NCI-H146 (cell line): ENCODE data around the gene SLC38A3.

Experiments used
- DNase-seq: peaks from one replicate; lab custom pipeline; 2025; lab: John Stamatoyannopoulos, UW

SLC38A3 gene

DNA sequence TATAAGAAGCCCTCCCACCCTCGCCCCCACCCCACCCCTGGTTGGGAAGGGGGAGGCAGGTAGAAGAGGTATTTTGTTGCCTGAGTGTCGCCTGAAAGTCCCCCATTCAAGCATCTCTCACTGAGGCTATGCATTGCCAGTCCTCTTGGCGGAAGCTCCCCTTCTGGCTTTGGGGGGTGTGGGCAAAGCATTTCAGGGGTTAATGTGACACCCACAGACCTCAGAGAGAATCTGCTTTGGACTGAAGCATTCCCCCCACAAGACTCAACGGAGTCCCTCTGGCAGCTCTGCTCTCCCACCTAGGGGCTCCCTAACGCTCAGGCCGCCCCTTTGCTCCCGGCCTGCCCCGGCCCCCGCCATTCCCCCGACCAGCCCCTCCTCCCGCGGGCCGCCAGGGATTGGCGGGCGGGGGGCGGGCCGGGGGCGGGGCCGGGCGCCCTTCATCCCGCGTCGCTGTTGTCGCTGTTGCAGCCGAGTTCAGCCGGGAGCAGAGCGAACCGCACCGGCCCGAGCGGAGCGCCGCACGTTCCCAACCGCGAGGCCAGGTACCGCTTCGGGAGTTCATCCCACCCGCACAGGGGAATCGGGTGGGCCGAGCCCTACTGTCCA, at the start of gene SLC38A3:
TSS of gene SLC38A3 (plus strand) at position 468 of the 609 bp plus-strand sequence. CDS start 8,929 bp downstream, outside the sequence.
- DNase-seq, result peak; percentile 39

DNA sequence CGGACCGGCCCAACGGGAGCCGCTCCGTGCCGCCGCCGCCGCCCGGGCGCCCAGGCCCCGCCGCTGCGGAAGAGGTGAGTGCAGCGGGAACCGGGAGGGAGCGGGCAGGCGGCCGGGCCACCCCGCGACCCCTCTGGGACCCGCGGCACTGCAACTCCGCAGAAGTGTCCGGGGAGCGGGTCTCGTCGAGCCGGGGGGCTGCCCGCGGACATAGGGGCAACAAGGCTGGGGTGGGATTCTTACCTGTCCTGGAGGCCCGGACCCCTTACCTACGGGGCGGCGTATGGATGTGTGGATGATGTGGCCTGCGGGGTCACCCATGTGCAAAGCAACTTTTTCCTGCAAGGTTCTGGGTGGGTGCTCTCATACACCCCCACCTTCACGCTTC, 49.6 kb upstream of the SLC38A3 start:
- no peak for DNase-seq

DNA sequence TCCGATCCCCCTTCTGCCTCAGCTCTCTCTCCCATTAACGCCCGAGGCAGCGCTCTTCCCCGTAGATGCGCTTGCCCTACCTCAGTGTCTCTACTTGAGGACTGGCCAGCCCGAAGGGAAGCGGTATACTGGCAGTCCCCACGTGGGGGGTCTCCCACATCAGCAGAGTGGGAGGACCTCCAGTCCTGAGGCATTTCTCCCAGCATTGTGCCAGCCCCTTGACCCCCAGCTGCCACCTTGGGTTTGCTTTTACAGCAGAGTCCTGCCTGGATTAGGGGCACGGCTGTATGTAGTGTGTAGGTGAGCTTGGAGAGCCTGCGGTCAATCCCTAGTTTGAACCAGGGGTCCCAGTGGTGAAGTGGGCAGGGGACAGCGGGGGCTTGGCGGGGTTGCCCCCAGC, 49.2 kb upstream of the SLC38A3 start:
- no peak for DNase-seq

DNA sequence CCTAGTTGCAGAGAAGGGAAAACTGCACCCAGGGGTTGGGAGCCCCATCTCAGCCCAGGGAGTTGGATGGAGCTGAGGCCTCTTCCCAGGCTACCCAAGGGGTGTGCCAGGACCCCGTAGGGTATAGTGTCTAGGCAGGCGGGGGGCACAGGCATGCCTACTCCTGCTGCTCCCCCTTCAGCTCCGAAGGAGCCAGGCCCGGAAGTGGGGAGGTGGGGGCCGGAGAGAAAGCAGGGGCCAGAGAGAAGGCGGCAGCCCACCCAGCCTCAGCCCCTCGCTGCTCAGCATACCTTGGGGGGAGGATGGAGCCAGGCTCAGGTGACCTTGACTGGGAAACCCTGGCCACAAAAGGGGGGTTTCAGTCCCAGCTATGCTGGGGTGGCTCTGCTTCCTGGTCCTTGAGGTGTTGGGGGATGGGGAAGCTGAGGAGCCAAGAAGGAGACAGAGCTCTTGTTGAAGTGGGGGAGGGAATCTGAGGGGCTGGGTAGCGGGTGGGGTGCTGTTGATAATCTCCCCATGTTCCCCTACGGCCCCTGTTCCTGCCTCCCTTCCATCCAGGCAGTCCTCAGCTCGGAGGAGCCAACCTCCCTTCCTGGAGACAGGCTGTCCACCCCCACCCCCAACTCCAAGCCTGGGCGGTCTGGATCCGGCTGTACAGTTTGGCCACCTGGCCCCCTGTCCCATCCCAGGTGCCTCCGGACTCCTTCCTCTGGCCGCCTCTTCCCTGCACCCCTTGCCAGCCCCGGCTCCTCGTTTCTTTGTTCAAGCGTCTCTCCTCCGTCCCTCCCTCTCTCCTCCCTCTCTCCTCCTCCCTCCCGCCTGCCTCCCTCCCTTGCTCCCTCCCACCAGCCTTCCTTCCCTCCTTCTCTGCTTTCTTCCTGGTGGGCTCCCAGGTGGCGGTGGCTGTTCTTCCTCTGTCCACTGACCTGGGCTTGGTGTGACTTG, 48.2 kb upstream of the SLC38A3 start:
- DNase-seq, result no peak

DNA sequence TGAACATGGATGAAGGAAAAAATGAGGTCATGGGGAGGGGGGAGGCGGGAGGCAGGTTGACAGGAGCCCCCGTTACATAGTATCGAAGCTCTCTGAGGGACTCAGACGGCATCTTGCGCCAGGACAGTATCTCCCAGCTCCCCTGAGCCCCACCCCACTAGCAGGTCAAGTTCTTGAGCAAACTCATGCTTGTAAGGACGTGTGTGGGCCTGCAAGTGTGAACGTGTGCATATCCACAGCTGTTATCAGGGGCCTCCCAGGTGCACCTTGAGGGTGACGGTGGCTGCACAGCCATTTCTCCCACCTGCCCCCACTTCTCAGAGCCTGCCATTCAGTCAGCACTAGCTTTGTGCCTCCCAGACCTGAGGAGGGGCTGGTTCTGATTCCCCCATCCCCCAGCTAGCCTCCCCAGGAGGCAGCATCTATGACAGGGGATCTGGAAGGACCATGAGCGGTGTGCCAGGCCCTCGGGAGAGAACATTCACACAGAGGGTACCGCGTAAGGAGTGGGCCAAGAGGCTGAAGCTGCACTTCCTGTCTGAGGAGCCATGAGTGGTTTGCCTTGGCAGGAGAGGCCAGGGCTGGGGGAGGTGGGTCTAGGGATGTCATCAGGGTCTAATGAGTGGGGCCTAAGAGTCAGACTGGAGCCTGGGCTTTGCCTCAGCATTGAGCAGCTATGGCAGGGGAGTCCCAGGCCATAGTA, 47.1 kb upstream of the SLC38A3 start:
- no peak for DNase-seq

DNA sequence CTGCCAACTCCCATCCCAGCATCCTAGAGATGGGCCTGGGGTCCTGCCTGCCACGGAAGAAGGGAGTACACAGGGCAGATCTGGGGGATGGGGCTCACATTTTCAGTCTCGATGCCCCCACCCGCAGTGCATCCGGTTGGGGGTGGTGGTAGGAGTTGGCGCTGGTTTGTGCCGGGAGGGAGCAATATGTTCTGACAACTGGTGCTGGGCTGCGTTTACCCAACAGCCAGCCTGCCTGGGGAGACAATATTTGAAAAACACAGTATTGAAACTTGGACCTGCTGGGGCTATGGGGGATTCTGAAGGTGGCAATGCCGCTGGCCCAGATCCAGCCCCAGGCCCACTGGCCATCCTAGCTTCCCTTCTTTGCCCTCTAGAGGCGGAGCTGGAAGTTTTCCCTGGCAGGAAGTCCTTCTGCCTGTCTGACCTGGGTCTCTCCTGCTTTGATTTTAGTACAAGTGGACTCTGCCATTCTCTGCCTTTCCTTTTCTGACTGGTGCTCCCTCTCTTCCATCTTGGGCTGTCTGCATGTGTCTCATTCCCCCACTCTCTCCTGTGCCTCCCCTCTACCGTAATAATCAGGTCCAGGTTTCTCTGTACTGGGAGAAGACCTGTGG, 46.4 kb upstream of the SLC38A3 start:
- DNase-seq, result no peak

DNA sequence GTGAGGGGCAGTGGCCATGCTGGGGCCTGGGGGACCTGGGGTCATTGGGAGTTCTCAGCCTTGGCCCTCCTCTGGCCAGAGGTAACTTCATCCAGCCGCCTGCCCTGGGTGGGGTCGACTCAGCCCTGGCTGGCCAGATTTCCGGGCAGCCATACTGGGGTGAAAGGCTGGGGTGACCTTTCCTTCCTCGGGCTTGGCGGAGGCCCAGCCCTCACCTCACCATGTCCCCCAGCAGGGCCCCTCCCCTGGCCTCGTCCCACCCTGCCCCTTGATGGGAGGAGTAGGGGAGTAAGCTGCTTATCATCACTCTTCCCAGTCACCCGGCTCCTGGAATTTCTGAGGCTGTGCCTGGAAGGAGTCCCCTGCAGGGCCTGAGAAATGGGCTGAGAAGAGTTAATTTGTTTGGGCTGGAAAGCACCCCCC, 44.5 kb upstream of the SLC38A3 start:
- DNase-seq, result no peak

DNA sequence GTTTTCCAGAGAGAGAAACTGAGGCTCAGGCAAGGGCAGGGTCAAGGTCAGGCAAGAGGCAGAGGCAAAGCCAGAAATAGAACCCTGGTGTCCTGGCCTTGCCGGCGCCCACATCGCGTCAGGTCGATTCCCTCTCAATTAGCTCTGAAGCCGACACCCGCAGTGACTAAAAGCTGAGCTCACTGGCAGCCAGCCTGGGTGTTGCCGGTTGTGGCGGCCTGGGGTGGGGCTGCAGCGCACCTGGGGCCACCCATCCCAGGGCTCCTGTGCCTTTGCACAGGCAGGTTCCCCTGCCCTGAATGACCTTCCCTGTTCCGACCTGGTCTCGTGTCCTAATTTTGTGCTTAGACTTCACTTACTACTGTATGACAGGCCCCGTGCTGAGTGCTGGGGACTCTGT, 43.8 kb upstream of the SLC38A3 start:
- no peak for DNase-seq

DNA sequence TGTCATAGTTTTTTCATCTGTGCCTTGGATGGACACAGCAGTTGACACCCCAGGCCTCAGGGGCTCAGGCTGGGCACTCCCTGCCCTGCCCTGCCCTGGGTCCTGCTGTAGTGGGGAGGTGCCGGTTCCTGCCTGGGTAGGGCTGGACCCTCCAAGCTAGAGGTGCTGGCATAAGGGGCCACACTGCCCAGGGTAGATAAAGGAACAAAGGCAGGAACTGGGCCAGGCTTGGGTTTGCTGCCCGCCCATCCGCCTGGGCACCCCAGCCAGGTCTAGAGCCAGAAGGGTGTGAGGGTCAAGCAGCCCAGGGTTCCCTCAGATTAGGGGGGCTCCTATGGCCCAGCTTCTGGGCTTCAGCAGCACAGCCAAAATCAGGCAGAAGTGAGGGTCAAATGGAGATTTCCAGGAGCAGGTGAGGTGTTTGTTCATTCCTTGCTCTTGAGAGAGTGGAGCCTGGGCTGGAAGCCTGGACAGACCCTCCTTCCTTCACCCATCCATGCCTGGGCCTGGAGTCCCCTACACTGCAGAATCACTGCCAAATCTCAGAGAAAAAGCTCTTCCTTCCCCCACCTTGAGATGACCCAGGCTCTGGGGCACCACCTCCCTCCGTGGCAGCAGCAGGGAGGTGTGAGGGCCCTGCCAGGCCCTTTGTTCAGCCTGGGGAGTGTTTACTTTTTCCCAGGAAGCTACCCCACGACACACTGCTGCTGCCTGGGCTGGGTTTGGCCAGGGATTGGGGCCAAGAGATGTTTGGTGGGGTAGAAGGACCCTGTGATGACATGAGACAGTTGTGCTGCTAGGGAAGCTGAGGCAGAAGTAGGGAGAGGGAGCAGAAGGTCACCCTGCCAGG, 42.8 kb upstream of the SLC38A3 start:
- no peak for DNase-seq

DNA sequence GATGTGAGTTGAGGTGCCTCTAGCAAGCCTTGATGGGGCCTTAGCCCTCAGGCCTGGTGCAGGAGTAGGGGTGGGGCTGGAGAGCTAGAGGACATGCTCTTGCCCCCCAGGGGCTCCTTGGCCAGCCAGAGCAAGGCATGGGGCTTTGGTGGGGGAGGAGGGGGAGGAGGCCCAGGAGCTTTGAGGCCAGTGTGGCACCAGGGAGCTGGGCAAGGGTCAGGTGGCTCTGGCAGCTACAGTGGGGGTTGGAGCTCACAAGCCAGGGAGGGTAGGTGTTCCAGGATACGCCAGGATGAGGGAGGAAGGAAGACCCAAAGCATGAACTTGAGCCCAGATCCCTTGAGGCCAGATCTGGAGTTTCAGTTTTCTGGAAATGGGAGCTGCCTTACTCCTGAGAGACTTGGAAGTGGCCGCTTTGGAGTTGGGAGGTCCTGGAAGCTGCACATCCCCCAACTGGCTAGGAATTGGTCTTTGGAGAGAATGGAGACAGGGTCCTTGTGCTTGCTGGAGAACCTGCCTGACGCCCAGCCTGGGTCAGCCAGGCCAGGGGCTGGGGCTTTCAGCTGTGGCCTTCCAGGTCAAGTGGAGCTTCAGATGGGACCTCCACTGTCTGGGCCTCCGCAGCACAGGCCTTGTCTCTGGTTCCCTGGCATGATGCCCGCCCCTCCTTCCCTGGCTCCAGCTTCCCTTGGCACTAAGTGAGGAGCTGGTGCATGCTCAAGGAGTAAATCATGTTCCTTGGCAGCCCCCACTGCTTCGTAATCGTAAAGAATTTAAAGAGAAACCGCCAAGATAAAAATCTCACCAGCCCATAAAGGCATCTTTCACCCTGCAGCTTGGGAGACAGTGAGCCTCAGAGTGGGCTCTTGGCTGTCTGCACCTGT, 41.3 kb upstream of the SLC38A3 start:
- DNase-seq, result no peak

DNA sequence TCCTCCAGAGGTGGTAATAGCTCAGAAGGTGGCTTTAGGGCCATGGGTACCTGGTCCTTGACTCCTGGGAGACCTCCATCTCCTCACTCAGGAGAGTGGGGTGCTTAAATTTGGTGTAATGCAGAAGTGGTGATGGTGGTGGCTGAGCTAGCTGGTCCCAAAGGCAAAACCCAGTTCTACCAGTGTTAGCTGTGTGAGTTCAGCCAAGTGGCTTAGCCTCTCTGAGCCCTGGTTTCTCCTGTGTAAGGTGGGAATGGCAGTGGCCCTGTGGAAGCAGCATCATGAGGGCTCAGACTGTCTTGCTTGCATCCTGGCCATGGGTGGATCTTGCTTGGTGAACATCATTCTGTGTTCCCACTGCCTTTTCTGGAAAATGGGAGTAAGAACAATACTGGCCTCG, 40.6 kb upstream of the SLC38A3 start:
- DNase-seq, result no peak

DNA sequence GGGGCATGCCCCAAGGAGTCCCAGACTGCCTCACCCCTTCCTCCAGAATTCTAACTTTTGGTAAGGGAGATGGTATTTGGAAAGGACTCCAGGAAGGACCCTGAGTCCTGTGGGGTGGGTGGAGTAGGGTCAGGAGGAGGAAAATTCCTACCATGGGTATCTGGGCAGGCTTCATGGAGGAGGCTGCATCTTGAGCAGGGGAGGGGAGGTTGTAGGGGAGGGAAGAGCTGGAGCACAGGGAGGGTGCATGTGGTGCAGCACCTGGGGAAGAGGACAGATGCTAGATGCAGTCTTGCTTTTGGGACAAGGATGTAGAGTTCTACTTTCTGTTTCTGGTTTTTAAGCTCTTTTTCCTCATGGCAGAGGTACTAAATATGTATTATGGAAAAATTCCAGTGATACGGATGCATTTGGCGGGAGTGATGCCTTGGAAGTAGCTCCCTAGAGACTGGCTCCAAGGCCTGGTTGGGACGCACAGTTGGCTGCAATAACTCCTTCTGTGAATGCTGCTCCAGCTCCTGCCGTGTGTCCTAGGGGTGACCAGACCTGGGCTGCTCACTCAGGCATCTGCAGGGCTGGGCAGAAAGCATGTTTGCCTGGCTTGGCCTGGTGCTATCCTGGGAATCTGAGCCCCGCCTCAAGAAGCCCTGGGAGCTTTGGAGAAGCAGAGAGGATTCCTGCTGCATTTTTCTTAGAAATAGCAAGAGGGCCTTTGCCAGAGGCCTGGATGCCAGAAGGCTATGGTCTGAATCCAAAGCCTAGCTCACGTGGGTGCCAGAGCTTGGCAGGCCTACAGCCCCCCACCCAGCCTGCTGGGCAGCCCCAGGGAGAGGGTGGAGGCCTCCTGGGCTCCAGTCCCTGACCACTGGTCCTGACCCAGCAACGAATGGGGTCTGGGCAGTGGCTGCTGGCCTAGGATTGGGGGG, 39.8 kb upstream of the SLC38A3 start:
- DNase-seq, result no peak

DNA sequence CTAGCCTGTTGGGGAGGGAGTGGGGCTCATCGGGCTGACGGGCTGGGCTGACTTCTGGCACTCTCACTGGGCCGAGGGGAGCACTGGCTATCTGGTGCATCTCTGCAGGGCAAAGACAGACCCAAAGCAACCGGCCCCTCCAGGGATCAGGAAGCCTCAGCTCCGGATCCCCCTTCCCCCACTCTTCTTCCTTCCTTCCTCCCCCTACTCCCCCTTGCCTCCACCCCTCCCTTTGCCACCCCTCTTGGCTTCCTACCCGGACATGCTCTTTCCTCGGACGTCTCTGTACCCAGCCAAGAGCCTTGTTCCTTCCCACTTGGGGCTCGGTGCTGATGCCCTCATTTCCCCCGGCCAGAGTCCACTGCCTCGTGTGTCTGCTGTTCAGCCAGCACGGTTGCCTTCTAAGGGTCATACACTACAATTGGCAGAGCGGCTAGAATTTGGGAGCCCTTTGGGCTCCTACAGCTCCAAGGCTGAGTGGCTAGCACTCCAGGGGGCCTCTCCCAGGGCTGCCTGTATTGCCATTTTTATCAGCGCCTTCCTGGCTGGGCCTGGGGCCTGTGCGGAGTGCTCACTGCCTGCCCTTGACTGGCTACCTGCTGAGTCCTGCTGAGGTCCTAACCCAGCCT, 39.0 kb upstream of the SLC38A3 start:
- no peak for DNase-seq

DNA sequence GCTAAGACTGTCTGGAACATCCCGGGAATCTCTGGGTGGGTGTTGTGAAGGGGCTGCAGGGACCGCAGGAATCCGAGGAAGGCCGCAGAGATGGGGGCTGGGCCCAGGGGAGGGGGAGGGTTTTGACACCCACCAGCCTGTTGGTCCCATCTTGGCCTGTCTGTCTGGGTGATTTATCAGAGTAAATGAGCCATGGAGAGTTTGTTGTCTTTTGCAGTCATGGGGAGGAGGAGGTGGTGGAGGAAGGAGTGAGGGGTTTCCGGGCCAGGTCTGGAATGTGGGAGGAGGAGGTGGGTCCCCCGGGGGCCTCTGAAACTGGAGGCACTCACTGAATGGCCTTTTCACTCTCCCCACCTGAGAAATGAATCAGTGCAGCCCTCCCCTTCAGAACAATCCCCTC, 38.5 kb upstream of the SLC38A3 start:
- DNase-seq, result no peak

DNA sequence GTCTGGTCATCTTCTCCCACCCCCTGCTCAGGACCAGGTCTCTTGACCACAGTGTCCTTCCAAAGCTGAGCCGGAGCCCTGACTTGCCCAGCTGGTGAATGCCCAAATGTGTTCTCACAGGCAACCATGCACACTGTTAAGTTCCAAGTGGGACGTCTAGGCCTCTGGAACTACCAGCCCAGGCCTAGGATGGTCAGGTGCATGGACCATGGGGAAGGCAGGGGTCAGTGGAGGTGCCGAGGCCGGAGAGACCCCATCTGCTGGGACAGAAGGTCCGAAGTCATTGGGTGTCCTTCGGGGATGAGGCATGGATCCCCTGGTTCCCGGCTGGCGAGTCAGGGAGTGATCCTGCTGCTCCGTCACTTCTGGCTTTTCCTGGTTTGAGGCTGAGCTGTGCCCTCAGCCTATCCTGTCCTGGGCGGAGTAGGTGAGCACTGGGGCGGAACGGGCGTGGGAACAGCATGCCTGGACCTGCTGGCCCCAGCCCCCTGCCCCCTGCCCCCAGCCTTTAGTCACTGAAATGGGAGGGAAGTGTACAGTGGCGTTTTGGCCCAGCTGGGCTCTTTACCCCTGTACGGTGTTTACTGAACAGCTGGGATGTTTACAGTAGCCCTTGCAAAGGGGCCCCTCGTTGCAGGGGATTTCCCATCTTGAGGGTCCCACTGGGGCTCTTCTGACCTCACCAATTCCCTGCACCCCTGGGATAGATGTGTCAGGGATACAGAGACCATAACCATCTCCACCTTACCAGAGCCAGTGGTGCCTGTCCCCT, 37.8 kb upstream of the SLC38A3 start:
- DNase-seq, result no peak

DNA sequence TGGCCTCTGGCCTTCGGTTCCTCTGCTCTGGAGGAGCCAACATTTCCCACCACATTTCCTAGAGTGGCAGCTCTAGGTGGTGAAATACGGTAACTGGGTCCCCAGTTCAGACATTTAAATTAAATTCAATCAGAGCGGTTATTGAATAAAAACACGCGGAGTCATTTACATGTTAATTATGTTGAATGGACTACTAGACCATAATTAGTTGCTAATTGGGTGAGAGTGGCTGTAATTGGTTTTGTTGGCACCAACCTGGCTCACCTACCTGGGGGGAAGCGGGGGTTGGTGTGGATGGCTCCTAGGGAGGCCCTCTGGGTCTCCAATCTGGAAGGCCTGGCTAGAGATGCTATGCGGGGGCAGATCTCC, 37.2 kb upstream of the SLC38A3 start:
- peak; percentile 9 for DNase-seq

DNA sequence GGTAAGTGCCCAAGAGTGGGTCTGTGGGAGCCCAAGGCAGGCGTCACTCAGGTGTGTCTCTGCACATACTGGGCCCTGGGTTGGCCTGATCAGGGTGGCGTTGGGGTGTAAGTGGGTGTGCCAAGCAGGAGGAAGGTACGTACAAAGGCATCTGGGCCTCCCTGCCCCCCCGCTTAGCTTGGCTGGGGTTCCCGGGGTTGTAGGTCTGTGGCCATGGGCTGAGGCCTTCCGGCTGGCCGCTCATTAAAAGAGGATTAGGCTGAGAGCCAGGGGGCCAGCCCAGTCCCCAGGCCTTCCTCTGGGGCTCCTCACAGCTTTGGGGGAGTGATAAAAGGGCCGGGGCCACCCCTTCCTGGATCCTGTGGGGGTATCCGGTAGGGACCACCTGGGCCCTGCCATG, 36.7 kb upstream of the SLC38A3 start:
- no peak for DNase-seq

DNA sequence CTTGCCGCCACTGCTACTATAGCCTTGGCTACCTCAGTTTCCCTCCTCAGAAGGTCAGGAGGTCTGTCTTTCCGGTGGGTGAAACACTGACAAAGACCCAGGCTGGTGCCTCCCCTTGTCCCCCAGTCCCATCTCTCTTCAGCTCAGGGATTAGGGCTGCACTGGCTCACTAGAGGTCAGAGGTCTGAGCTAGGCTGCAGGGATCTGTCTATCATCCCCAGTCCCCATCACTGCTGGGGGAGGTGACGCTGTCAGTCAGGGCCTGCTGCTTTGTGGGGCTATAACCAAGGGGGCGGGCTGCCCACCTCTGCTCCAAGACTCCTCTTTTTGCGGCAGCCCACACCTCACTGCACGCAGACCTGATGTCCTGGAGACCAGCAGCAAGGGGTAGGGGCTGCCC, 36.3 kb upstream of the SLC38A3 start:
- no peak for DNase-seq
